OCI-M2 (cell line): ENCODE data around the gene PPP6R3.

Experiments
- DNase-seq: peaks from one replicate; lab custom pipeline; 2025; ENCODE audit not compliant: unreplicated experiment; lab: John Stamatoyannopoulos, UW

The PPP6R3 gene

DNA sequence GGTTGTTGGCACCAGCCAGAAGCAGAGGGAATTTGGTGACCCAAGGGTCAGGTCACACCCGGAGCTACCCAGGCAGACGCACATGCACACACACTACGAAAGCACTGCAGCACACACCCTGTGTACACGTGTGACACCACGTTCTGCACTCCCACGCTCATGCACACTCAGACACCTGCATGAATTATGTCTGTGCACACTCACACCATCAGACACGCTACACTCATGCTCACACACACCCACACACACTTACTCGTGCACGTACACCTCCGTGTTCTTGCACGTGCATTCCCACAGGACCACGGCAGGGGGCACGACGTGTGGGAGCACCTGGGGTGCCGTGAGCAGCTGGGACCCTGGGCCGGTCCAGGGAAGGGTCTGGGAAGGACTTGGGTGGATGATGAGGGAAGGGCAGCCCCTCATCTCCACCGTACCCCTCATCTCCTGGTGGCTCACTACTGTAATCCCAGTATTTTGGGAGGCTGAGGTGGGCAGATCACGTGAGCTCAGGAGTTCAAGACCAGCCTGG lies 203.0 kb downstream of the PPP6R3 start:
- no peak for DNase-seq

DNA sequence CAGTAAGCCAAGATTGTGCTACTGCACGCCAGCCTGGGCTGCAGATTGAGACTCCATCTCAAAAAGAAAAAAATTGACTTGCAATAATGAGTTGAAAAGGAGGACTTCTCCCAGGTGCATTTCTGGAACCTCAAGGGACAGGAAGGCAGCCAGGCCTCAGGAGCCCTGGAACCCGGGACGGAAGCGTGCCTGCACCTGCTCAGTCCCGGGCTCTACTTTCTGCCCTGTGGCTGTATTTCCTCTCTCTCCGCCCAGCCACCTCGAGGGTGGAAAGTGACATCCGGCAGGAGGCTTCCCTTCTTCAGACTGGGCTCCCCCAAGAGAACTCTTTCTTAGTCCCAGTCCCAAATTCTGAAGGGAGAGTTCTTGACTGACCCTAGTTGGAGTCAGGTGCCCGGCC lies 203.6 kb downstream of the PPP6R3 start:
- no peak for DNase-seq

DNA sequence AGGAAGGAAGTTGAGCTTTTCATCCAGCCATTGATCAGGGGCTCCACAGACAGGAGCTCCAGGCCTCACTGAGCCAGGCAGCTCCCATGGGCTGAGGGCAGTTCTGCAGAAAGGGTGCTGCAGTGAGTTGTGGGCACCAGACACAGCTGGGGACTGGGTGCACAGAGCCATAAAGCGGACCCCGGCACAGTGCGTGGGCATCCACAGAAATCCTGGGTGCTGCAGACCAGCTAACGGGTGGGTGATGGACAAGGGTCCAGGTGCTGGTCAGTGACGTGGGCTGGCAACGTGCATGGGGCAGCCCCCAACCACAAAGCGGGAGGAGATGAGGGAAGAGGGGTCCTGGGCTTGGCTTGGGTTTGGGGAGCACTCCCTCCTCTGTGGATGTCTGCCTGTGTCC lies 204.4 kb downstream of the PPP6R3 start:
- no peak for DNase-seq
